Measurements from ENCODE around the gene SLC10A2.

SLC10A2 gene

GRCh38 chr13:103044056-103044455 is 22.2 kb downstream of the SLC10A2 start:
- H2AFZ ChIP-seq (ENCODE audit: low read length): no peak overlapping the region; the same call in 1 of the 2 replicates
- no peak overlapping the region for H3K9ac ChIP-seq (ENCODE audit: low read length)
- H3K4me3 ChIP-seq (ENCODE audit: low read depth, low read length, poor library complexity, severe bottlenecking): no peak overlapping the region
- no peaks in the 10 kb centered on the region for H3K79me2 ChIP-seq (ENCODE audit: insufficient read depth, low read length)
- H4K20me1 ChIP-seq (ENCODE audit: insufficient read depth, low read length): no peaks in the 10 kb centered on the region
- no peak for TF ChIP-seq CTCF (IDR thresholded peaks at IDR 0.05; ENCODE audit: low read length)
- no peak for TF ChIP-seq EZH2 (IDR thresholded peaks at IDR 0.05; ENCODE audit: borderline replicate concordance, low read length)
- H3K4me2 ChIP-seq (ENCODE audit: low read length): no peak overlapping the region
- no peaks in the 10 kb centered on the region for H3K9me2 ChIP-seq (ENCODE audit: low read depth, low read length)
- H3K9me3 ChIP-seq (ENCODE audit: low read length): peaks cover 5% of the 10 kb centered on the region; the same call in 1 of the 2 replicates
- H3F3A ChIP-seq (ENCODE audit: insufficient read depth, low read length): no peaks in the 10 kb centered on the region
- H3K4me1 ChIP-seq (ENCODE audit: insufficient read depth, low read length, severe bottlenecking): no peaks in the 10 kb centered on the region
- no peak overlapping the region for H3K27ac ChIP-seq (ENCODE audit: low read depth, low read length, poor library complexity, severe bottlenecking)
- no peaks in the 10 kb centered on the region for H3K36me3 ChIP-seq (ENCODE audit: insufficient read depth, low read length)
- no peaks in the 10 kb centered on the region for H3K27me3 ChIP-seq (ENCODE audit: insufficient read depth, low read length)

GRCh38 chr13:103040006-103040405 is 26.2 kb downstream of the SLC10A2 start:
- Histone ChIP-seq H3K4me2 (ENCODE audit: low read length) (no peak overlapping the region), H3F3A (ENCODE audit: insufficient read depth, low read length) (no peaks in the 10 kb centered on the region), H3K27me3 (ENCODE audit: insufficient read depth, low read length) (no peaks in the 10 kb centered on the region), H3K79me2 (ENCODE audit: insufficient read depth, low read length) (no peaks in the 10 kb centered on the region), H3K9me3 (ENCODE audit: low read length) (0 out of 2 replicates have a peak, but pooled peaks cover 2% of the 10 kb centered on the region), H2AFZ (ENCODE audit: low read length) (no peak overlapping the region; the same call in 1 of the 2 replicates), H3K36me3 (ENCODE audit: insufficient read depth, low read length) (no peaks in the 10 kb centered on the region), H3K9ac (ENCODE audit: low read length) (no peak overlapping the region), H3K4me1 (ENCODE audit: insufficient read depth, low read length, severe bottlenecking) (peaks cover 15% of the 10 kb centered on the region), H3K9me2 (ENCODE audit: low read depth, low read length) (no peaks in the 10 kb centered on the region), H4K20me1 (ENCODE audit: insufficient read depth, low read length) (no peaks in the 10 kb centered on the region), H3K27ac (ENCODE audit: low read depth, low read length, poor library complexity, severe bottlenecking) (no peak overlapping the region), H3K4me3 (ENCODE audit: low read depth, low read length, poor library complexity, severe bottlenecking) (no peak overlapping the region)
- TF ChIP-seq CTCF (IDR thresholded peaks at IDR 0.05; ENCODE audit: low read length): no peak
- TF ChIP-seq EZH2 (IDR thresholded peaks at IDR 0.05; ENCODE audit: borderline replicate concordance, low read length): no peak

GRCh38 chr13:103039183-103039582 is 27.0 kb downstream of the SLC10A2 start:
- Histone ChIP-seq H3K4me1 (ENCODE audit: insufficient read depth, low read length, severe bottlenecking) (peaks cover 23% of the 10 kb centered on the region), H3K9ac (ENCODE audit: low read length) (no peak overlapping the region), H3K9me2 (ENCODE audit: low read depth, low read length) (no peaks in the 10 kb centered on the region), H3K79me2 (ENCODE audit: insufficient read depth, low read length) (no peaks in the 10 kb centered on the region), H4K20me1 (ENCODE audit: insufficient read depth, low read length) (no peaks in the 10 kb centered on the region), H3K36me3 (ENCODE audit: insufficient read depth, low read length) (no peaks in the 10 kb centered on the region), H3K9me3 (ENCODE audit: low read length) (0 out of 2 replicates have a peak, but pooled peaks cover 2% of the 10 kb centered on the region), H2AFZ (ENCODE audit: low read length) (no peak overlapping the region), H3F3A (ENCODE audit: insufficient read depth, low read length) (no peaks in the 10 kb centered on the region), H3K27ac (ENCODE audit: low read depth, low read length, poor library complexity, severe bottlenecking) (no peak overlapping the region), H3K27me3 (ENCODE audit: insufficient read depth, low read length) (no peaks in the 10 kb centered on the region), H3K4me2 (ENCODE audit: low read length) (no peak overlapping the region), H3K4me3 (ENCODE audit: low read depth, low read length, poor library complexity, severe bottlenecking) (no peak overlapping the region)
- no peak for TF ChIP-seq EZH2 (IDR thresholded peaks at IDR 0.05; ENCODE audit: borderline replicate concordance, low read length)
- TF ChIP-seq CTCF (IDR thresholded peaks at IDR 0.05; ENCODE audit: low read length): no peak
